NOMO-1 treated with DMSO at 0.1 percent for 48 hours (cell line): ENCODE results near the gene IER2.
"Not testable (repeated sequence)": the region's sequence is repeated elsewhere in the genome, so short reads cannot be mapped to it uniquely, and the experiment has no call there.

ENCODE experiments used
- DNase-seq: peaks from one replicate; lab custom pipeline; 2025; ENCODE audit not compliant: unreplicated experiment; lab: John Stamatoyannopoulos, UW

The IER2 gene

GRCh38 chr19:13162724-13163608 is 12.8 kb downstream of the IER2 start:
- peak; percentile 90 for DNase-seq

DNA sequence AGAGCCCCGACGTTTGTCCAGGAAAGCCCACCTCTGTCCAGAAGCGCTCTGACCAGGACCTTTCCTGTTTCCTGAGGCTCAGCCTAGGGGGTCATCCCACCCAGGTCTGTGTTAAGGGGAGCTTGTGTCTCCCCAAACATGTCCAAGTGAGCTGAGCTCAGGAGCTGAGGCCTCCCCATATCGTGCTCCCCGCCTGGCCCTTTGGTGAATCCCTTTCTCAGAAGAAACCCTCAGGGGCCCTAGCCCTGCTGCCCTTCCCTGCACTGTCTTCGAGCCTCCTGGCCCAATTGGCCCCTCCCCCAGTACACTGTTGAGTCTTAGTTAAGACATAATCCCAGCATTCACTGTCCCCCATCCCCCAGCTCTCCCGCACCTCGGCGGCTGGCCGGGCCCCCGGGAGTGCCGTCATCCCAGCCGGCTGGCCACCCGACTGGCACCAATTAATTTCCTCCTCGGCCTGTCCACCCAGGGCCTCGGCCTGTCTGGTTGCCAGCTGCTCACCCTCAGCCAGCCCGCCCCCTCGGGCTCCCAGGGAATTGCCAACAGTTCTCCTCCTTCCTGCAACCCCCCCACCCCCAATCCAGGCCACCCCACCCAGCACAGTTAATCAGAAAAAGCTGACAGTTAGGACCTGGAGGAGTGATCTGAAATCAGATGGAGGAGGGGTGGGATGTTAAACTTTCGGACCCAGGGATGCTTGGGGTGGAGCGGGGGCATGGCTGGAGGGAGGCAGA is 13.6 kb downstream of the IER2 start:
- peak; percentile 34 for DNase-seq

- DNase-seq: no peak
Measured at GRCh38 chr19:13164343-13165161, 14.3 kb downstream of the IER2 start.

DNA sequence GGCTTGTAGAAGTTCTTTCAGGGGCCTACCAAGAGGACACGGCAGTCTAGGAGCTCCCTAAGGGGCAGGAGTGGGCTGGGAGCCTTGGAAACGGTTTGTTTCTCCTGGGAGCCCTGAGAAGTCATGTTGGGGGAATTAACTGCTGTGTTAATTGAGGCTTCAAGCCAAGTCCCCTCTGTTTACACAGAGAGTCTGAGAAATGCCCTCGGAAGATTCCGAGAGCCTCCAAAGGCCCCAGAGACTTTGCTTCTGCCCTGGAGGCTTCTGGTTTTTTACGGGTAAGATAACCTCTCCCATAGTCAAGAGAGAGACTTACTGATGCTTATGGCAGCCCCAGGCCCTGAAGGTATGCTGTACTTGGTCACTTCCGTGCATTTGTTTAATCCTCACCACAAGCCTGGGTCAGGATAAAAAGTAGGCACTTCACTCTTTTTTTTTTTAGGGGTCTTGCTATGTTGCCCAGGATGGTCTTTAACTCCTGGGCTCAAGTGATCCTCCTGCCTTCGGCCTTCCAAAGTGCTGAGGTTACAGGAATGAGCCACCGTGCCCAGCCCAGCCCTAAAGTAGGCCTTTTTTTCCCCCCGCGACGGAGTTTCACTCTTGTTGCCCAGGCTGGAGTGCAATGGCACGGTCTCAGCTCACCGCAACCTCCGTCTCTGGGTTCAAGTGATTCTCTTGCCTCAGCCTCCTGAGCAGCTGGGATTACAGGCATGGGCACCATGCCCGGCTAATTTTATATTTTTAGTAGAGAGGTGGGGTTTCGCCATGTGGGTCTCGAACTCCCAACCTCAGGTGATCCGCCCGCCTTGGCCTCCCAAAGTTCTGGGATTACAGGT is 15.2 kb downstream of the IER2 start:
- DNase-seq: no peak

GRCh38 chr19:13166151-13166550 is 15.9 kb downstream of the IER2 start:
- not testable (repeated sequence) for DNase-seq

DNA sequence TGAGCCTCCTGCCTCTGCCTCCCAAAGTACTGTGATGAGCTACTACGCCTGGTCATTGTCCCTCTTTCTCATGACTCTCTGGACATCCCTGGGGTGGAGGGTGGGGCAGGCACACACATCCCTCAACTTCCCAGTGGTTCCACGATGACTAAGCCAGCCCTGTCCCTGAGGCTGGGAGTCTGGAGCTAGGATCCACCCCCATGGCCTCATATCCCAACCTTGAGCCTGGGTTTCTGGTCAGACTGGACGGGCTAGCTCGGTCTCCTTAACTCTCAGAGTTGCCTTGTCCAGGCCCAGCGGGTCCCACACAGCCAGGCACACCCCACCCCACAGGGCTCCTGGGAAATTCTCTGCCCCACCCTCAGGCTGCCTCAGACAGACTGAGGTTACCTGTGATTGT is 19.6 kb downstream of the IER2 start:
- DNase-seq: no peak

- DNase-seq: no peak
Measured at GRCh38 chr19:13171146-13171545, 20.9 kb downstream of the IER2 start.

- DNase-seq: peak; percentile 9
Measured at GRCh38 chr19:13172346-13173138, 22.3 kb downstream of the IER2 start.

- no peak for DNase-seq
Measured at GRCh38 chr19:13173139-13173737, 23.0 kb downstream of the IER2 start.

- no peak for DNase-seq
Measured at GRCh38 chr19:13176345-13176744, 26.1 kb downstream of the IER2 start.

- not testable (repeated sequence) for DNase-seq
Measured at GRCh38 chr19:13177584-13177983, 27.4 kb downstream of the IER2 start.

- not testable (repeated sequence) for DNase-seq
Measured at GRCh38 chr19:13178291-13178690, 28.1 kb downstream of the IER2 start.

- DNase-seq: no peak
Measured at GRCh38 chr19:13181747-13182388, 31.7 kb downstream of the IER2 start.

- not testable (repeated sequence) for DNase-seq
Measured at GRCh38 chr19:13184926-13185325, 34.7 kb downstream of the IER2 start.

DNA sequence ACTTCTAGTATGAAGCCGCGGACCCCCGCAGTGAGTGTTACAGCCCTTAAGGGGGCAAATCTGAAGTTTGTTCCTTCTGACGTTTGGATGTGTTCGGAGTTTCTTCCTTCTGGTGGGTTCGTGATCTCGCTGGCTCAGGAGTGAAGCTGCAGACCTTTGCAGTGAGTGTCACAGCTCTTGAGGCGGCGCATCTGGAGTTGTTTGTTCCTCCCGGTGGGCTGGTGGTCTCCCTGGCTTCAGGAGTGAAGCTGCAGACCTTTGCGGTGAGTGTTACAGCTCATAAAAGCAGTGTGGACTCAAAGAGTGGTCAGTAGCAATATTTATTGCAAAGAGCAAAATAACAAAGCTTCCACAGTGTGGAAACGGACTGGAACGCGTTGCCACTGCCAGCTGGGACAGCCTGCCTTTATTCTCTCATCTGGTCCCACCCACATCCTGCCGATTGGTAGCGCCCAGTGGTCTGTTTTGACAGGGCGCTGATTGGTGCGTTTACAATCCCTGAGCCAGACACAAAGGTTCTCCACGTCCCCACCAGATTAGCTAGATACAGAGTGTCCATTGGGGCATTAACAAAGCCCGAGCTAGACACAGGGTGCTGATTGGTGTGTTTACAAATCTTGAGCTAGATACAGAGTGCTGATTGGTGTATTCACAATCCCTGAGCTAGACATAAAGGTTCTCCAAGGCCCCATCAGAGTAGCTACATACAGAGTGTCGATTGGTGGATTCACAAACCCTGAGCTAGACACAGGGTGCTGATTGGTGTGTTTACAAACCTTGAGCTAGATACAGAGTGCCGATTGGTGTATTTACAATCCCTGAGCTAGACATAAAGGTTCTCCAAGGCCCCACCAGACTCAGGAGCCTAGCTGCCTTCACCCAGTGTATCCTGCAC is 35.8 kb downstream of the IER2 start:
- DNase-seq: not testable (repeated sequence)

DNA sequence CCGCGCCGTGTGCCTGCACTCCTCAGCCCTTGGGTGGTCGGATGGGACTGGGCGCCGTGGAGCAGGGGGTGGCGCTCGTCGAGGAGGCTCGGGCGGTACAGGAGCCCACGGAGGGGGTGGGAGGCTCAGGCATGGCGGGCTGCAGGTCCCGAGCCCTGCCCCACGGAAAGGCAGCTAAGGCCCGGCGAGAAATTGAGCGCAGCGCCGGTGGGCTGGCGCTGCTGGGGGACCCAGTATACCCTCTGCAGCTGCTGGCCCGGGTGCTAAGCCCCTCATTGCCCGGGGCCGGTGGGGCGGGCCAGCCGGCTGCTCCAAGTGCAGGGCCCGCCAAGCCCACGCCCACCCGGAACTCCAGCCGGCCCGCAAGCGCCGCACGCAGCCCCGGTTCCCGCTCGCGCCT is 36.5 kb downstream of the IER2 start:
- not testable (repeated sequence) for DNase-seq

GRCh38 chr19:13187419-13187818 is 37.2 kb downstream of the IER2 start:
- no peak for DNase-seq

GRCh38 chr19:13189600-13189999 is 39.4 kb downstream of the IER2 start:
- no peak for DNase-seq
